Measurements from ENCODE around the gene CNTNAP5. TPM values are rescaled to one million over a fixed set of nuclear protein-coding genes. Genes with fewer than 3 reads are reported as not detected.

Gene CNTNAP5
- total and polyA plus RNA-seq, 9 of the 15 experiments (the other 6 are each of a cell fraction or from before 2014, with no cell fraction given), result not detected

- no peak overlapping the region for H3K9ac ChIP-seq (ENCODE audit: insufficient read depth in 1 of 2, low read depth in 2 of 2, low read length in 2 of 2)
- intact Hi-C loops (cut with micrococcal nuclease) (no loop called here), in situ Hi-C loops (cut with MboI) (no loop called here)
- no peak overlapping the region for H3K4me3 ChIP-seq
- FAIRE-seq, result no peak
- no peak for DNase-seq (ENCODE audit: extremely low read depth in 1 of 4, low spot score in 3 of 4)
- H3K9me1 ChIP-seq (ENCODE audit: control insufficient read depth, insufficient read depth, low read length), result no peaks in the 10 kb centered on the region
- no peaks in the 10 kb centered on the region for H3K79me2 ChIP-seq (ENCODE audit: control insufficient read depth, insufficient read depth, low read length)
- H3K36me3 ChIP-seq (ENCODE audit: control insufficient read depth, insufficient read depth, low read length), result no peaks in the 10 kb centered on the region
- 0% methylated on average over 4 of the region's 4 CpGs for WGBS (ENCODE audit: insufficient coverage, low coverage, missing lambda C conversion rate)
- no peak overlapping the region for H2AFZ ChIP-seq (ENCODE audit: low read depth, low read length)
- no peak for ATAC-seq
- BruUV-seq (replicated peaks), result no TSS peak
- no peaks in the 10 kb centered on the region for H3K4me1 ChIP-seq (replicated peaks in 1 of 2; ENCODE audit: control insufficient read depth in 2 of 2, insufficient read depth in 2 of 2, low read length in 2 of 2)
- no peaks in the 10 kb centered on the region for H3K27me3 ChIP-seq (ENCODE audit: control insufficient read depth in 2 of 2, insufficient read depth in 2 of 2, low read length in 2 of 2)
- H3K9me3 ChIP-seq (replicated peaks; ENCODE audit: control insufficient read depth, insufficient read depth, low read depth, low read length), result no peaks in the 10 kb centered on the region
- no peaks in the 10 kb centered on the region for H4K20me1 ChIP-seq (replicated peaks; ENCODE audit: control insufficient read depth, insufficient read depth, low read length)
- ChIA-PET CTCF (ENCODE audit: low intra/inter-chr PET ratio) (no interaction called here), POLR2A (no interaction called here)
- no peak overlapping the region for H3K27ac ChIP-seq (ENCODE audit: extremely low read depth, low read depth, low read length)
- H3K4me2 ChIP-seq (ENCODE audit: insufficient read depth, low read length), result no peak overlapping the region
- TF ChIP-seq GTF2B (IDR thresholded peaks at IDR 0.05; ENCODE audit: extremely low read depth, insufficient read length), result no peak
- TF ChIP-seq ZC3H4 (CRISPR knock-in tag; IDR thresholded peaks at IDR 0.05; ENCODE audit: borderline replicate concordance), result no peak
- no peak for TF ChIP-seq KLF16 (IDR thresholded peaks at IDR 0.05)
- no peak for TF ChIP-seq GATA2 (CRISPR knock-in tag; IDR thresholded peaks at IDR 0.05)
- TF ChIP-seq ILK (tag; IDR thresholded peaks at IDR 0.05; ENCODE audit: borderline replicate concordance, low read depth), result no peak
- TF ChIP-seq RBM14 (IDR thresholded peaks at IDR 0.05; ENCODE audit: borderline replicate concordance, insufficient read depth, low read depth, low read length), result no peak
- TF ChIP-seq ZNF780A (CRISPR knock-in tag; IDR thresholded peaks at IDR 0.05), result no peak
- no peak for TF ChIP-seq DACH1 (IDR thresholded peaks at IDR 0.05; ENCODE audit: partially characterized antibody)
- no peak for TF ChIP-seq ZBTB34 (CRISPR knock-in tag; IDR thresholded peaks at IDR 0.05)
- no peak for TF ChIP-seq RBM17 (IDR thresholded peaks at IDR 0.05; ENCODE audit: borderline replicate concordance, low read depth, low read length)
- no peak for TF ChIP-seq USF1 (CRISPR knock-in tag; IDR thresholded peaks at IDR 0.05)
- no peak for TF ChIP-seq ZNF707 (CRISPR knock-in tag; conservative IDR thresholded peaks at IDR 0.05)
- no peak for TF ChIP-seq ID3 (CRISPR knock-in tag; IDR thresholded peaks at IDR 0.05)
- TF ChIP-seq ID3 (tag; IDR thresholded peaks at IDR 0.05), result no peak
- no peak for TF ChIP-seq ZNF133 (CRISPR knock-in tag; IDR thresholded peaks at IDR 0.05)
- TF ChIP-seq RNF219 (CRISPR knock-in tag; IDR thresholded peaks at IDR 0.05), result no peak
- TF ChIP-seq MTF1 (CRISPR knock-in tag; IDR thresholded peaks at IDR 0.05; ENCODE audit: borderline replicate concordance), result no peak
These were observed 344.1 kb downstream of the CNTNAP5 start for GRCh38 chr2:124369181-124369580.

All from K562 (cell line).